GM06990 (cell line): ENCODE data around the gene GDAP2.

Experiments
- DNase-seq: peaks from one replicate; pipeline ENCODE4 v3.0.0-alpha.2; 2011; ENCODE audit not compliant: insufficient read length; ENCODE audit errors: extremely low read depth
- H3K27me3 ChIP-seq: replicated peaks from 2 replicates; pipeline ENCODE4 v1.6.0; 2011; ENCODE audit warnings: low read length; ENCODE audit not compliant: control insufficient read depth, insufficient read depth
- H3K36me3 ChIP-seq: 2 replicates; pipeline ENCODE4 v1.5.1; 2011; ENCODE audit warnings: low read length; ENCODE audit not compliant: control insufficient read depth, insufficient read depth
- H3K4me3 ChIP-seq: replicated peaks from 2 replicates; pipeline ENCODE4 v1.5.1; 2011; ENCODE audit warnings: low read depth, mild to moderate bottlenecking, control low read depth, low read length
- CTCF ChIP-seq: IDR thresholded peaks from 2 replicates; pipeline ENCODE4 v1.5.1; 2011; ENCODE audit warnings: low read length, control low read depth, mild to moderate bottlenecking, inconsistent platforms; ENCODE audit not compliant: insufficient read depth, poor library complexity, severe bottlenecking

GDAP2 gene

GRCh38 chr1:117817629-117818028 is 111.8 kb downstream of the GDAP2 start:
- TF ChIP-seq CTCF: no peak
- Histone ChIP-seq H3K27me3 (no peaks in the 10 kb centered on the region; the same call in 1 of the 2 replicates), H3K4me3 (no peak overlapping the region), H3K36me3 (no peaks in the 10 kb centered on the region)
- no peak for DNase-seq

- no peaks in the 10 kb centered on the region; the same call in 1 of the 2 replicates for H3K27me3 ChIP-seq
- TF ChIP-seq CTCF: peak; percentile 18
- H3K4me3 ChIP-seq: no peak overlapping the region
- no peak for DNase-seq
- no peaks in the 10 kb centered on the region for H3K36me3 ChIP-seq
Observed at GRCh38 chr1:117815926-117816325, 113.5 kb downstream of the GDAP2 start.

- no peak for TF ChIP-seq CTCF
- H3K36me3 ChIP-seq: no peaks in the 10 kb centered on the region
- DNase-seq: no peak
Observed at GRCh38 chr1:117814856-117815797, 114.3 kb downstream of the GDAP2 start.

More at GRCh38 chr1:117814856-117815797, 114.3 kb downstream of the GDAP2 start:
- Histone ChIP-seq H3K27me3 (no peaks in the 10 kb centered on the region; the same call in 1 of the 2 replicates), H3K4me3 (no peak overlapping the region)
